ENCODE data around the gene AVP. TPM values are rescaled to one million over a fixed set of nuclear protein-coding genes. Genes with fewer than 3 reads are reported as not detected.

Gene AVP
- total RNA-seq, 3 donors from 2014 or later: not detected

DNA sequence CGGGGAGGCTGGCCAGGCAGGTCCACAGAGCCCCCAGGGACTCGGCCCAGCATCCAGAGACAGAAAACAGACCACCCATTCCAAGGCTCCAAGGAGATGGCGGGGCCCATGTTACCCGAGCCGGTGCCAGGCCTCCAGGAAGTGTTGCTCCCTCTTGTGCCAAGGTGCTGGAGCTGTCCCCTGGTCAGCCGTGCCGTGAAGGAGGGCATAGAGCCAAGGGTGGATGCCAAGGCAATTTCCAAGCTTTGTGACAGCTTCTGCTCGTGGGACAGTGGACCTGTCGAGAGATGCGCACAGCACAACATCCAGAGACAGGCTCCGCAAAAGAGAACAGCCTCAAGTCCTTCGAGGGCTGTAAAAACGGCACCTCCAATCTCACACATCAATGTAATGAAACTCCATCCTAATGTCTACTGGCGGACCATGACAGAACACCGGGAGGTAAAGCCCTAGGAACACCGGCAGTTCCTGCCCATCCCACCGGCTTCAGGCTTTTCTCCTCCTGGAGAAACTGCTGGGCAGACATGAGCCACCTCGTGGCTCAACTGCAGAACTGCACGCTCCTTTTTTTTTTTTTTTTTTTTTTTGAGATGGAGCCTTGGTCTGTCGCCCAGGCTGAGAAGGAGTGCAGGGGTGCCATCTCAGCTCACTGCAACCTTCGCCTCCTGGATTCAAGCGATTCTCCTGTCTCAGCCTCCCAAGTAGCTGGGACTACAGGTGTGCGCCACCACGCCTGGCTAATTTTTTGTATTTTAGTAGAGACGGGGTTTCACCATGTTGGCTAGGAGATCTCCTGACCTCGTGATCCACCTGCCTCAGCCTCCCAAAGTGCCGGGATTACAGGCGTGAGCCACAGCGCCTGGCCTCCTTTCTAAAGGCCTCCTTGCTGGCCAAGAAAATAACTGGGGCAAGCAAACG is 30.9 kb upstream of the AVP start:
- intact Hi-C loops (cut with DNase I; ENCODE audit: low total_unique reads): loop anchor here (5.0 kb wide), 1 partner anchor 68 kb away; the partner anchor contains the start of gene MRPS26
- H3K36me3 ChIP-seq: no peaks in the 10 kb centered on the region
- DNase-seq (ENCODE audit: low spot score in 2 of 2): no peak

DNA sequence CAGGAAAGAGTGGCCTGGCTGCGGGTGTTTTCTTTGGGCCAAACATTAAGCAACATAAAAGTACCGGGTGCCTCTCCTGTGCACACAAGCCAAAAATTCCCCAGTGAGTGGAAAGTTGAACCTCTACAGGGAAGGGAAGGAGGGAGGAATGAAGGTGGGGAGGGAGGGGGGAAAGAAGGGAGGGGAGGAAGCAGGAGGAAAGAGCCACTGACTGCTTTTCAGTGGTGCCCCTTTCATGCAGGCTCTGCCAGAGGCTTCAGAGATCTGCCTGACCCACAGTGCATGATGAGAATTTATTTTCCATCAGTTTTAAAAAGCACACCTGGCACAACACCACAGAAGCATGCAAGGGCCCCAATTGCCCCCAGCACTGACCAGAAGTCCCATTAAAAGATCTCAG is 27.5 kb upstream of the AVP start:
- intact Hi-C loops (cut with DNase I; ENCODE audit: low total_unique reads): no loop called here
- DNase-seq (ENCODE audit: low spot score in 2 of 2): no peak
- H3K4me3 ChIP-seq: no peak overlapping the region
- H3K27me3 ChIP-seq: no peaks in the 10 kb centered on the region
- H3K36me3 ChIP-seq: no peaks in the 10 kb centered on the region
- no peak overlapping the region for H3K27ac ChIP-seq
- no peaks in the 10 kb centered on the region for H3K9me3 ChIP-seq
- no peaks in the 10 kb centered on the region for H3K4me1 ChIP-seq
- TF ChIP-seq POLR2A (IDR thresholded peaks at IDR 0.05) (no peak), POLR2AphosphoS5 (IDR thresholded peaks at IDR 0.05) (no peak)
- TF ChIP-seq, protein P1, sequence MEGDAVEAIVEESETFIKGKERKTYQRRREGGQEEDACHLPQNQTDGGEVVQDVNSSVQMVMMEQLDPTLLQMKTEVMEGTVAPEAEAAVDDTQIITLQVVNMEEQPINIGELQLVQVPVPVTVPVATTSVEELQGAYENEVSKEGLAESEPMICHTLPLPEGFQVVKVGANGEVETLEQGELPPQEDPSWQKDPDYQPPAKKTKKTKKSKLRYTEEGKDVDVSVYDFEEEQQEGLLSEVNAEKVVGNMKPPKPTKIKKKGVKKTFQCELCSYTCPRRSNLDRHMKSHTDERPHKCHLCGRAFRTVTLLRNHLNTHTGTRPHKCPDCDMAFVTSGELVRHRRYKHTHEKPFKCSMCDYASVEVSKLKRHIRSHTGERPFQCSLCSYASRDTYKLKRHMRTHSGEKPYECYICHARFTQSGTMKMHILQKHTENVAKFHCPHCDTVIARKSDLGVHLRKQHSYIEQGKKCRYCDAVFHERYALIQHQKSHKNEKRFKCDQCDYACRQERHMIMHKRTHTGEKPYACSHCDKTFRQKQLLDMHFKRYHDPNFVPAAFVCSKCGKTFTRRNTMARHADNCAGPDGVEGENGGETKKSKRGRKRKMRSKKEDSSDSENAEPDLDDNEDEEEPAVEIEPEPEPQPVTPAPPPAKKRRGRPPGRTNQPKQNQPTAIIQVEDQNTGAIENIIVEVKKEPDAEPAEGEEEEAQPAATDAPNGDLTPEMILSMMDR (IDR thresholded peaks at IDR 0.05): no peak

More for the DNA sequence above, 30.9 kb upstream of the AVP start:
- H3K27me3 ChIP-seq: no peaks in the 10 kb centered on the region
- no peak for TF ChIP-seq POLR2AphosphoS5 (IDR thresholded peaks at IDR 0.05)
- no peak for TF ChIP-seq POLR2A (IDR thresholded peaks at IDR 0.05)
- TF ChIP-seq, protein P1 (IDR thresholded peaks at IDR 0.05): peak in 2 of 3 donors; percentile 48 to 55
- no peak overlapping the region for H3K27ac ChIP-seq
- H3K9me3 ChIP-seq: no peaks in the 10 kb centered on the region
- H3K4me3 ChIP-seq: no peak overlapping the region
- H3K4me1 ChIP-seq: no peaks in the 10 kb centered on the region

DNA sequence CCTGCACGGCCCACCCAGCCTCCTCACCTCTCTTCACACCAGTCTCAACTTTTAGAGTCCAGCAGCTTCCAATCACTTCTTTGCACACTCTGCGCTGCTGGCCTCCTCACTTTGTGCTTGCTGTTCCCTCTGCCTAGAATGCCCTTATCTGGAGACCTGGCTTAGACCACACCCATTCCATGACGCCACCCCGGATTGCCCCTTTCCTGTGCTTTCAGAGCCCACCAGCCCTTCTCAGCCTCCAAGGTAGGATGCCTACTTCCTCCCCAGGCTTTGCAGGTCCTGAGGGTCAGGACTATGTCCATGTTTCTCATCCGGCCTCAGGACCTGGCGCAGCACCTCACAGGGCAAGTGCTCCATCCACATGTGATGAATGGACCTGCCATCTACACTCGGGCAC is 27.0 kb upstream of the AVP start:
- Histone ChIP-seq H3K9me3 (no peaks in the 10 kb centered on the region), H3K27me3 (no peaks in the 10 kb centered on the region), H3K36me3 (no peaks in the 10 kb centered on the region), H3K27ac (no peak overlapping the region), H3K4me3 (no peak overlapping the region), H3K4me1 (no peaks in the 10 kb centered on the region)
- DNase-seq (ENCODE audit: low spot score in 2 of 2): no peak
- intact Hi-C loops (cut with DNase I; ENCODE audit: low total_unique reads): no loop called here
- TF ChIP-seq POLR2A (IDR thresholded peaks at IDR 0.05) (no peak), POLR2AphosphoS5 (IDR thresholded peaks at IDR 0.05) (no peak)
- TF ChIP-seq, protein P1 (IDR thresholded peaks at IDR 0.05): no peak

DNA sequence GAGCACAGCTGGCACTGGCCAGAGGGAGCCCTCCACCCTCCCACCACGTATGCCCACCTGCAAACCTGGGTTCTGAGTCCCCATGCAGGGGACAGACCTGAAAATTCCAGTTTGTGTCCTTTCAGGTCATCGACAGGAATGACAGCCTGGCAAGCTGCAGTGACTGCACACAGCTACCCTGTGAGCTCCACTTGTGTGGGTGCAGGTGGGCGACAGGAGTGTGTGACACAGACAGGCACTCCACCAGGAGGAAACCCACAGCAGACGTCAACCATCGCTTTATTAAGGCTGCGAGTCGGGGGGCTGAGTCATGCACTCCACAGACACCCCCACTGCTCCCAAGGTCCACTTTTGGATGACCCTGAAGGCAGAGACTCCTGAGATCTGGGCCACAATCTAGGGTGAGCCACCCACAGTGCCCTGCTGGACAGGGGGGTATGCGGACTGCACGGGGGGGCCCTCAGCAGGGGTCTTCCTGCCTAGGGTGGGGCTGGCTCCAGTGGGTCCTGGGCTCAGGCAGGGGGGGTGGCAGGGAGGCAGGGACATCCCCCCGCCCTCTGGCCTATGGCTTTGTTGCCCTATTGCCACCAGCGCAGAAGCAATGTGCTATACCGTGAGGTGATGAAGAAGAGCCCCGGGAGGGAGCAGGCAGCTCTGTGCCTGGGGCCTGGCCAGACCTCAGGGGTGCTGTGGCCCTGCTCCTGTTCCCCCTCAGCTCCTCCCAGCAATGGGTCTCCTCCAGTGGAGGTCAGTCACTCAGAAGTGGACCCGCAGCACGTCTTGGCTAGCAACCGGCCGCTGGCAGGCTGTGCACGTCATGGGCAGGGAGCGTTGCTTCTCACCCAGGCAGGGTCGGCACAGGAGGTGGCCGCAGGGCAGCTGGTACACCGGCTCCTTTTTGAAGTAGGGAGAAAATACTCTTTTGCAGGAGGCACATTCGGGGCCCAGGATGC is 25.1 kb upstream of the AVP start:
- Histone ChIP-seq H3K4me1 (no peaks in the 10 kb centered on the region), H3K36me3 (no peaks in the 10 kb centered on the region), H3K27ac (no peak overlapping the region), H3K27me3 (no peaks in the 10 kb centered on the region), H3K4me3 (no peak overlapping the region), H3K9me3 (no peaks in the 10 kb centered on the region)
- DNase-seq (ENCODE audit: low spot score in 2 of 2): no peak
- intact Hi-C loops (cut with DNase I; ENCODE audit: low total_unique reads): no loop called here
- no peak for TF ChIP-seq POLR2A (IDR thresholded peaks at IDR 0.05)

DNA sequence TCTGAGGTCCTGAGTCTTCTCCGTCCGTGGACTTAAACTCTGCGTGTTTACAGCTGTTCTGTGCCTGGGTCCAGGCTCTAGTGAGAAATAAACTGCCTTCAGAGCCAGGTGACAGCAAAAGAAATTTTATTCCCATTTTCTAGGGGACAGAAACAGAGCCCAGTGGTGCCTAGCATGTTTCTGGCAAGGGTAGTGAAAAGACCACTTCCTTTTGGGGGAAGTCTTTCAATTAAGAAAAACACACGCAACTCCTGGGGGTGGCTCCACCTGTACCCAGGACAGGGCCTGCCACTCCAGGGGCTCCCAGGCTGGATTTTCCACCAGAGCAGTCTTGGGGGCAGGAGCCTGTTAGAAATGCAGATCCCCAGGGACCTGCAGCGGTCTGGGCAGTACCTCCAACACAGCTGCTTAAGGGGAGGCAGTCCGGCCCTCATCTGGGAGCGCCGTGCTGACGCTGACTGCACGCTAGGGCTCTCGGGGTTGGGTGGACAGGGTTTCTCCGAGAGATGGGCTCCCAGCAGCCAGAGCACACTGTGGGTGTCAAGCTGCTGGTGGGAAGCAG is 23.0 kb upstream of the AVP start:
- DNase-seq (ENCODE audit: low spot score in 2 of 2): no peak
- no peaks in the 10 kb centered on the region for H3K36me3 ChIP-seq
- H3K27me3 ChIP-seq: no peaks in the 10 kb centered on the region
- H3K27ac ChIP-seq: no peak overlapping the region
- intact Hi-C loops (cut with DNase I; ENCODE audit: low total_unique reads): no loop called here
- no peak for TF ChIP-seq POLR2AphosphoS5 (IDR thresholded peaks at IDR 0.05)
- TF ChIP-seq POLR2A (IDR thresholded peaks at IDR 0.05): no peak
- TF ChIP-seq, protein P1 (IDR thresholded peaks at IDR 0.05): no peak
- no peaks in the 10 kb centered on the region for H3K9me3 ChIP-seq
- no peak overlapping the region for H3K4me3 ChIP-seq
- H3K4me1 ChIP-seq: no peaks in the 10 kb centered on the region
